HG03175 (cell line): Measurements from ENCODE around the gene PPP1R36.
"Not testable (repeated sequence)": the region's sequence is repeated elsewhere in the genome, so short reads cannot be mapped to it uniquely, and the experiment has no call there.

Source experiments
- ATAC-seq: cut with Tn5 transposase; IDR thresholded peaks from one replicate; pipeline ENCODE4 v1.9.1; 2021; ENCODE audit warnings: mild to moderate bottlenecking, moderate library complexity; ENCODE audit not compliant: unreplicated experiment

The PPP1R36 gene

DNA sequence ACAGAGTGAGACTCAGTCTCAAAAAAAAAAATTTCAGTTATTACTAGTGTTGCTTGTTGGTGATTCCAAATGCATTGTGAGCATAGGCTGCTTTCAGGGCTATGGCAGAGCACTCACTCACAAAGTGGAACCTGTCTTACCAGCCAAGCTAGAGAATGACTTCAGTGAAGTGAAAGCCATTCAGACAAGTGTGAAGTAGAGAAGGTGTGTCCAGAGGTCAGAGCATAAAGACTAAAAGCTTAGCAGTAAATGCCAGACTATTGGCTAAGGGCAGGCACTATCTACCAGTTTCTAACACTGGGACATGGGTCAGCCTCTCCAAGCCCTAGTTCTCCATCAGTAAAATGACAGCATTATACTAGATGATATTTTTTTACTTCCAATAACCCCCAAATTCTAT is 12.7 kb downstream of the PPP1R36 start:
- ATAC-seq, result no peak

DNA sequence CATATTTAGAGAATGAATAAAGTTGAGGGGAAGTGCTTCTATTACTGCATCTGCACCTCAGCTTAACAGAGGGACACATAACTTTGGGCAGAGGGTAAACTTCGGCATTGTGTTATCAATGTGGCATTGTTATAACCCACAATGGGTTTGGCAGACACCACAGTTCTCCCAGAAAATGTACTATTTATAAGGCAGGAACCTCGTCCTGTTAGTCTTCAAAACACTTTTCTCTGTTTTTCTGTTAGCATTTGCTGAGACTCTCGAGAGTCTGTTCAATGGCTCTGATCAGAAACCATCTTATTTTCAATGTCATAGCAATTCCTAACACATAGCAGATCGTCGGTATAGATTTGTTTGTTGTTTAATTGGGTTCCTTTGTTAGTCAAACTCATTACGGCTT is 13.9 kb downstream of the PPP1R36 start:
- ATAC-seq, result no peak

DNA sequence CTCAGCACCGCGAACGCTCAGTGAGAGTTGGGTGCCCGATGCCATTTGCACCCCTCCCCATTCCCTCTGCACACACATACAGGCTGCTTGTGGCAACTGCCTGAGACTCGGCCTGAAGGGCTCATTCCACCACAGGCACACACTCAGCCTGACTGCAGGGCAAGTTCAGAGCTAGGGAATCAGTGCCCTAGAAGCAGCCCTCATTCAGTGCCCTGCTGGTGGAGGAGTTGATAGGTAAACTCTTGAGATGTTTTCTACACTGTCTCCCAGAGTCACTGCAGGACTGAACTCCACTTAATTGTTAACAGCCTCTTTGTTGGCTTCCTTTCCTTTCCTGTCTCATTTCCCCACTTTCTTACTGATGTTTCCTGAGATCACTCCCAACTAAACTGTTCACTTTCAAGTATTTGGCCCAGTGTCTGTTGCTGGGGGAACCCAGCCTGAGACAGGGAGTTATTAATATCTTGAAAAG is 16.9 kb downstream of the PPP1R36 start:
- no peak for ATAC-seq

DNA sequence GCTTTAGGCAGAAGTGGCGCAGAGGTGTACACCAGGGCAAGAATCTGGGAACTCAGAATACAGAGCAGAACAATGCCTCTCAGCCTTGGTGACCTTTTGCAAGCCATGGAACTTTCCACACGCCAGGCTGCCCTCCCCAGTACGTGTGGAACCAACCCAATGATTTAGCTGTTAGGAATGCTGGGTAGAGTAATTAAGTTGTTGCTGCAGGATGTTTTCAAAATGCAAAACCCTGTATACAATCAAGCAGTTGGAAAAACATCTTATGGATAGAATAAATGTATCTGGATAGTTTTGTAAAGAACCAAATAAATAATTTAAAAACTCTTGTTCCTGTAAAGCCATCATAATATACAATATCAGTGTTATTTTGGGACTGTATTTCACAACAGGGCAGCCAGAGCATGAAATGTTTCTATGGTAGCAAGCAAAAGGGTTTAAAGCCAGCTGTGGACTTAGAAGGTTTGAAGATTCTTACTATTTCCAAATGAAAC is 19.4 kb downstream of the PPP1R36 start:
- ATAC-seq, result no peak

DNA sequence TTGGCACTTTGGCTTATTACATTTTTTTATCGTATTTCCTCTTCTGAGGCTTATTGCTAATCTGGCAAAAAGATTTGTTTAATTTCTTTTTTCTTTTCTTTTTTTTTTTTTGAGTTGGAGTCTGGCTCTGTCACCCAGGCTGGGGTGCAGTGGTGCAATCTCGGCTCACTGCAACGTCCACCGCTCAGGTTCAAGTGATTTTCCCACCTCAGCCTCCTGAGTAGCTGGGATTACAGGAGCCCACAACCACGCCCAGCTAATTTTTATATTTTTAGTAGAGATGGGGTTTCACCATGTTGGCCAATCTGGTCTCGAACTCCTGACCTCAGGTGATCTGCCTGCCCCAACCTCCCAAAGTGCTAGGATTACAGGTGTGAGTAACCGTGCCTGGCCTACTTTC is 19.9 kb downstream of the PPP1R36 start:
- not testable (repeated sequence) for ATAC-seq

DNA sequence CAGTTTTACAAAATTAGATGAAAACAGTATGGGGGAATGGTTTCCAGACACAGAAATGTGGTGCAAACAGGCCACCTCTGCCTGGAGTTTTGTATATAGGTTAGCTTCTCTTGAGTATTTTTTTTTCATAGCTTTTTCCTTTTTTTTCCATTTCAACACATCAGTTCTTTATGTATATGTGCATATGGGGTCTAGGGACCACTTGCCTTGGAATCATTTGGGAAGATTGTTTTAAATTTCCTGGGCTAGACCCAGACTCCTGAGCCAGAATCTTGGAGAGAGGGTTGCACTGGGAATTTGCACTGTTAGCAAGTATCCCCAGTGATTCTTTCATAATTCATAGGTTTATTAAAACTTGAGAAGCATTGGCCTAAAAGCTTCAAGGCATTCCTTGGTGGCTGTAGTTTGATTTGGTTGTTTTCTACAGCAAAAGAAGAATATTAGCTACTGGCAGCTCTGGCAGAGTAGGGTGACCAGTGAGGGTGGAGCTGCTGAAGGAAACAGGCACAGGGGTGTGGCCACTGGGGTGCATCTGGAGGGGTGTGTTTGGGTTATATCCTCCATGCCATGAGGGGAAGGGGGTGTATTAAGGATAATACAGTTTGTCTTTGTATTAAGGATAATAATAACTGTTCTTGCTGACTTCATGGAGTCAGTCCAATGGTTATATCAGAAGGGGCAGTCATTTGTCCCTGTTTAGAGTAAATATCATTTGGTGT is 22.8 kb downstream of the PPP1R36 start:
- no peak for ATAC-seq

DNA sequence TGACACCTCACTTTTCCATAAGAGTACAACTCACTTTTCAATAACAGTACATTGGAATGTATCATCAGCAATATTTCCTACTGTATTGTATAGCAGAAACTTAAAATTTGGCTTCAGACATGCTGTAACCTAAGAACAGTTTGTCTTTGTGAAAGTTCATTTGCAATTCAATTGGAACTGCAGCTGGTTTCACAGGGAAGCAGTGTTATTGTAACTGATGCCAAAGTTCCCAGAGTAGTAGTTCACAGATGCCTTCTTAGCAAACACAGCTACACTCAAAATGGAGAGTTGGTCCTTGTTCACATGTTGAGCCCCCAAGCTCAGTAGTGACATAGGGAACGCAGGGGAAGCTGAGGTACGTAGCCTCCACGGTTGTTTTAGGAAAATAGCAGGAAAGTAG is 23.3 kb downstream of the PPP1R36 start:
- ATAC-seq, result no peak

DNA sequence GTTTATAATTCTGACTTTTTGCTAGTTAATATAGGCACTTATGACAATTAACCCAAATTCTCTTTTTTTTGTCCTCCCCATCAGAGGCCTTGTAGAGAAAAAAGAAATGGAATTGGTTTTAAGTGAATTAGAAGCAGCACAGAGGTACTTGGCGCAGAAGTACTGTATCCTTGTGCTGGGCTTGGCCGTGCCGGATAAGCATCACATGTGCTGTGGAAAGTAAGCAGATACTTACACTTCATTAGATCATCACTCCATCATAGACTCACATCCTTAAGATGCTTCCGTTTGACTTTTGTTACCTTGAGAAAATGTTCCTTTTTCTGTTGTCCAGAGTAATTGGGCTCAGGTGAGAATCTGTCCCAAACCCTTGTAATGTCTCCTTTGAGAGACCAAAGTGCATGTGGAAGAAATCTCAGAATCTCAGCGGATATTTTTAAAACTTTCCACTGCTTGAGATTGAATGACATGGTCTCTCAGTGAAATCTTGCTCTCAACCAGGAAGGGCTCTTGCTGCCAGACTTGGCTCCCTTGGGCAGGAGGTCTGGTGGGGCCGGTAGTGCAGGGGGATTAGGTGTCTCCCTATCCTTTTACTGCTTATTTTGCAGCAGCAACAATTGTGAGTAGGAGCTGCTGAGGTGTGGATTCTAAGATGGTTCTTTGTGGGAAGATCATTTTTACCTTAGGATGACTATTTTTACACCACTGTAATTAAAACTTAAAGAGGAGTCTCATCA is 24.8 kb downstream of the PPP1R36 start:
- ATAC-seq, result no peak

DNA sequence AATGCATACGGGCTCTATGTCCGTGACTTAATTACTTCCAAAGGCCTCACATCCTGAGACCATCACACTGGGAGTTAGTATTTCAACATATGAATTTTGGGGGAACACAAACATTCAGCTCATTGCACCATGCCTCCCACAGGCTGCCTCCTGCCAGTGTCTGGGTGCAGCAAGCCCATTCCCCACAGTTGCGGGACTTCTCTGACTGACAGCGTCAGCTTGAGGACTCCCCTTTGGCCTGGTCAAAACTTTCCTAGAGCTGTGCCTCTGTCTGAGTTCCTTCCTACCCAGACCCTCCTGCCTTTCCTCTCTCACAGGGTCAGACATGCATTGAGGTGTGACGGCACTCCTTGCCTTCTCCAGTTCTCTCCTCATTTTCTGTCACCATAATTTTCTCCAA is 27.4 kb downstream of the PPP1R36 start:
- ATAC-seq, result no peak

DNA sequence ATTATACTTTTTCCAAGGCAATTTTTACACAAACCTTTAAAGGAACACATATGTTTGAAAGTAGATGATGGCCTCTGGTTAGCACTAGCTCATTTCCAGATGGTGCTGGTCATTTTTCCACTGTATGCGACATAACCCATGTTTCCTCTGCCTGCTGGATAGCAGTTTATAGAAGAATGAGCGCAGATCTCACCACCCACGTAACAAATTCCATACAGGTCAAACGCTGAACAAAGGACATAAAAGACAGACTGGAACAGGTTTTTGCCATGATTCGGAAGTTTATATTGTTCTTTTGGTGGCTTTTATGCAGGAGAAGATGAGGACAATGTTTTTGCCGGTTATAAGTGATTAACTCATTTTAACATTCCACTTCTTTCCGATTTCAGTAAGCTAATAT is 30.7 kb downstream of the PPP1R36 start:
- ATAC-seq, result no peak

DNA sequence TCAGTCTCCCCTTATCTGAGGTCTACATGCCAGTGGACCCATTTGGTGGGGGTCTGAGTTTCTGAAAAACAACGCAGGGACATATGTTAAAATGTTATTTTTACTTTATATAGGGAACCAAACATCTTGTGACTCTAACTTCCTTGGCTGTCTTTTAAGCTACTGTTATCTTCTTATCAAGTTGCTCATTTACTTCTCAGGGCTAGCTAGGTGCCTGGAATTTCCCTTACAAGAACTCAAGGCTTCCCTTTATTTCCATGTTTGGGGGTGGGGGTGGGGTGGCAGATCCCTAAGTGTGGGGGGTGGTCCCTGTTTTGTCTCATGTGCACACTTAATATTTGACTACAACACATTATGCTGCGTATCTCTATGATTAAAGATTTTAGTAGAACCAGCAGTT is 31.6 kb downstream of the PPP1R36 start:
- no peak for ATAC-seq

DNA sequence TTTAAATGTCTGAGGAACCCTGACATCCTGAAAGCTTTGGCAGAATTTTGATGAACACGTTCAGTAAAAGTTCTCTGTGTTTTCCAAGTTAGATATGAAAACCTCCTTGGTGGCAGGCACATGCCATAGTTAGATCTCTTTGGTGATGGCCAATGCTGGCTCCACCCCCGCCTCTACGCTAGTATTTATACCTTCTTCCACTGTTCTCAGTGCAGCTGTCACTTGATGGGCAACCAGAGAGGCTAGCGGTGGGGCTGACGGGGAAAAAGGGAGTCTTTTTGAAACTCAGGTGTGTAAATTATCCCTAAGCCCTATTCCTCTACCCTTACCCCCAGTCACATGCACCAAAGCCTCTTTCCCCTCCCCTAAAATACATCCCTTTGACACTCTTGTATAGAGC is 32.1 kb downstream of the PPP1R36 start:
- no peak for ATAC-seq

DNA sequence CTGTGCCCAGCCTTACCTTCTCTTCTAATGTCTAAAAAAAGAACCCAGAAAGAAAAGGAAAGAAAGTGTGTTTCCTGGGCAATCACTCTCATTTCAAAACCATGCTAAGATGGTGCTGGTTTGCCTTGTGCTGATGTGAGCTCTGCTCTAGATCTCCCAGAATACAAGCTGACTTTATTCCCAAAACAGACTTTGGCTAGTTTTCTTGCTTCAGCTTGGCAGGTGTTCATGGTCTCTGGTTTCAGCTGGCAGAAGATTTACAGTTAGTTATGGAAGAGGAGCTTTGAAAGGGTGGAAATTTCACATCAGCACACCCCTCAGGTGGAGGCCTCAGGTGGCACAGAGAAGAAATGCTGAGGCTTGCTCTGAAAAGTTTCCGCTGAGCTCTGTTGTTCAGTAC is 34.4 kb downstream of the PPP1R36 start:
- ATAC-seq, result no peak

DNA sequence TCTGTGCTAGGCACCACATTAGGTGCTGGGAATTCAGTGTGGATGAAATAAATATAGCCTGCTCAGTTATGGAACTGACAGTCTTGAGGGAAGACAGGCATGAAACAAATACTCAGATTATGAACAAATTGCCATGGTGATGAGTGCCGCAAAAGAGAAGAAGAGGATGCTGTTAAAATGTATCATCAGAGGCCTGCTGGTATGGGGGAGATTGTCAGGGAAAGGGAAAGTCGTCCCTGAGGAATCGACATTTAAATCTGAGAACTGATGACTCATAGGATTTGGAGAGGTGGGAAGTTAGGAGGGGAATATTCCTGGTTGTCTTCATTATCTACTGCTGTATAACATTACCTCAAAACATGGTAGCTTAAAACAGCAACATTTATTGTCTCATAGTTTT is 42.0 kb downstream of the PPP1R36 start:
- ATAC-seq, result no peak

DNA sequence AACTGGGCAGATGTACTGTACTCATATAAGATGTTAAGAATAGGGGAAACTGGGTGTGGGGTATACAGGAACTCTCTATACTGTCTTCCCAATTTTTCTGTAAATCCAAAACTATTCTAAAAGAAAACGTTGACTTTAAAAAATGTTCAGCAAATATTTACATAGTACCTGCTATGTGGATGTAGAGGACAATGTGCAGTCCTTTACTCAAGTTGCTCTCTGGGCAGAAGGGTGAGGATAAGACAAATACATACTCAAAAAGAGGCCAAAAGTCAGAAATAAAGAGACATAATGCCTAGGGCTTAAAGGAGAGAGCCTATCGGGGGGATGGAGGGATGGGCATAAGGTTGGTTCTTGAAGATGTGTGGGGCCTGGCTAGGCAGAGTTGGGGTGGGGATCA is 44.7 kb downstream of the PPP1R36 start:
- ATAC-seq, result no peak

DNA sequence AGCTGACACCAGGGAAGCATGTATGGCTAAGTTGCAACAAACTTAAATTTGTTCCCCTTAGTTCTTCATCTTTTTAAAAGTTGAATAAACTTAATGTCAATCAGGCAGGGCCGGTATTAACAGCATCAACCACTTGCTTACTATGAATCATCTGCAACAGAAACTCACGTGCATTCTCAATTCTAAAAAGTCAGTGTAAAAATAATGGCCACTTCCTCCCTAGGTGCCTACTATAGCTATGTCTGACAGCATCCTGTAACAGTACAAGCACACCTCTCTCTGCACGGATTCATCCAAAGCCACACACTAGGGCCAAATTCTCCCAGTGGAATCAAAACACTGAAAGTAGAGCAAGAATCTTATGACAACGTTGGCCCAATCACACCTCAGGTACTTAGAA is 48.6 kb downstream of the PPP1R36 start:
- no peak for ATAC-seq

DNA sequence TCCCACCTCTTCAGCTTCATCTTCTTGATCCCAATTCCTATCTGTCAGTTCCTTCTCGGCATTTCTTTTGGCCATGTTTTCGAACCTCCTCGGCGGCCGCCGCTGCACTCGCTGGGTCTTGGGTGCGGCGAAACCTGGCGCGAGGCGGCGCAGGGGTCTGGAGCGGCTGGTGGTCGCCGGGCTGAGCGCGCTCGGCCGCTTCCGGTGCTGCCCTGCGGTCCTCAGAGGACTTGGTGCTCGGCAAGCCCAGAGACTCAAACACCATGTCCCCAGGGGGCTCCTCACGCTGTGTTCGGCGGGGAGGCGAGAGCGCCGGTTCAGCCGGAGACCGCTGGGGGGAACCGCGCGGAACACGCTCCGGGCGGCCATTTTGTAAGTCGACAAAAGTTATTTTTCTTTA is 51.8 kb downstream of the PPP1R36 start:
- no peak for ATAC-seq

DNA sequence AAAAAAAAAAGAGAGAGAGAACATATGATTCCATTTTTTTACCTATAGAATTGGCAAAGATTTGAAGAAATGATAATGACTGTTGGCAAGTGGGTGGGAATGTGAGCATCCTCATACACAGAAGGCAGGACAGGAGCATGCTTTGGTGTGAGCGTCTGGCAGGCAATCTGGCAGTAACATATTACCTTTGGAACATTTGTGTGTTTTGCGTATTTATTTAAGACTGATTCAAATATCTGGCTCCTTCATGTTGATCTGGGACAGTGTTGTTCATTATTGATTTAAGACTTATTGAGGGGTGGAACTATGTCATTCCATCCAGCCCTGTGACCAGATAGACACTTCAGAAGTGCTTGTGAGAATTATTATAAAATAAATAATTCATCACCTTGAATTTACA is 53.1 kb downstream of the PPP1R36 start:
- no peak for ATAC-seq

DNA sequence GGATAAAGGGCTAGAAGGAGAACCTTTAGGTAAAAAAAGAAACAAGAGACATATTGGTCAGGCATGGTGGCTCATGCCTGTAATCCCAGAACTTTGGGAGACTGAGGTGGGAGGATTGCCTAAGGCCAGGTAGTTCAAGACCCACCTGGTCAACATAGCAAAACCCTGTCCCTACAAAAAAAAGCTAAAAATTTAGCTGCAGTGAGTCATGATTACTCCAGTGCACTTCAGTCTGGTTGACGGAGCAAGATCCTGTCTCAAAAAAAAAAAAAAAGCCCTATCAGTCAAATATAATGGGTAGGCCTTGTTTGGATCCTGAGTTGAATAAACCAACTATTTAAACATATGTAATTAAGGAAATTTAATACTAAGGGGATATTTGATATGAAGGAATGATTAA is 54.2 kb downstream of the PPP1R36 start:
- ATAC-seq, result no peak

DNA sequence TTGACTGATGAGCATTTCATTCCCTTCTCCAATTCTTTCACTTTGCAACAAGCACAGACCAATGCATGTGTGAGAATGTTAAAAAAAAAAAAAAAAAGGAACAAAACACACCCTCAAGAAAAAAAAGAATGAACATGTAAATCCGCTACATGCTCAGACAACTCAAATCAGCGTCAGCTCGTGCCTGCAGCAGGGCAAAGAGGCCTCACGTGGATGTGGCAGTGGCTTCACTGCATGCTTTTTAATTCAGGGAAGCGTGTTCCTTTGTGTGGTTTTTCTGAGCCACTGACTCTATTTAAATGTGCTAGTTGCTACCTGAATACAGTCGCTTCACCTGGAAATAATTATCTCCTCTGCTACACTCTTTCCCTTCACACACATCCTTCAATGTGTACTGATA is 55.1 kb downstream of the PPP1R36 start:
- ATAC-seq, result no peak

DNA sequence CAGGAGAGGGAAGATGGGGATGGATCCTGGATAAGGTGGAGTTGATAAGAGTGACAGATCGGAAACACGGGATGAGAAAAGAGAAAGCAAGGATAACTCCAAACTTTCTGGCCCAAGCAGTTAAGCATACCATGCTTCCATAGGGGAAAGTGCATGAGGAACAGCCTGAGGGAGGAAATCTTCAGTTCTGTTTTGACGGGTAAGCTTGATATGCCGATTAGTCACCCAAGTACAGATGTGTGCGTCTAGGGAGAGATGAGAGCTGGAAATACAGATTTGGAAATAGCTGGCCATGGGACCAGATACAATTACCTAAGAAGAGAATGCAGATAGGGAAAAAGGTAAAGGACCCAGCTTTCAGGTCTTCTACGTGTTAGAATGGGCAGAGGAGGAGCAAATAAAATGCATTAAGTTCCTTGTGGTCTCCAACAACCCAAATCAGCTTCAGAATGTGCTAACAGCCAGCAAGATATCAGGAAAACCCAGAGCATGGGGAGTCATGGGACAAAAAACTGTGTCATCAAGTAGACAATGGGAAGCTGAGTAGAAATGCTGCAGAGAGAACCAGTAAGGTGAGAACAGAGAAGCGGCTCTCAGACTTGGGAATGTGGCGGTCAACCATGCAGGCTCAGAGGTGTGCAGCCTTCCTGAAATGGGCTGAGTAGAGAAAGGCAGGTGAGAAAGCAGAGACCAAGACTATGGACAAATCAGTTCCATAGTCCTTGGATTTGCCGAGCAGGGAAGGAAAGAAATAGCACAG is 56.3 kb downstream of the PPP1R36 start:
- ATAC-seq, result no peak
